PC-3 (cell line): ENCODE measurements around the gene NAV2. TPM values are rescaled to one million over a fixed set of nuclear protein-coding genes. Genes with fewer than 3 reads are reported as not detected.

Experiments
- ATAC-seq: fragments of 200-7000 bp; cut with Tn5 transposase; 2 replicates; pipeline ENCODE4 v1.9.1; 2020; ENCODE audit warnings: mild to moderate bottlenecking, moderate library complexity
- BruUV-seq: library from RNA; stranded (reverse); fragments of 400-500 nt; replicated peaks from 2 replicates; lab custom pipeline; 2021; lab: Mats Ljungman, UMichigan
- CTCF ChIA-PET: fragments of 300-600 bp; sonication (Branson Sonifier 250); formaldehyde crosslinking; loops from one replicate; lab custom pipeline; 2022; ENCODE audit warnings: antibody characterized with exemption; lab: Charles Lee
- POLR2A ChIA-PET: fragments of 300-600 bp; sonication (Branson Sonifier 250); formaldehyde crosslinking; loops from one replicate; lab custom pipeline; 2022; ENCODE audit warnings: antibody characterized with exemption; ENCODE audit not compliant: unreplicated experiment; lab: Charles Lee
- DNase-seq: peaks from one replicate; pipeline ENCODE4 v3.0.0-alpha.2; 2015
- H2AFZ ChIP-seq: fragments of 300-600 bp; sonication (generic); 2 replicates; pipeline ENCODE4 v1.6.0; 2016; ENCODE audit warnings: antibody characterized with exemption, low read length
- H3F3A ChIP-seq: fragments of 300-600 bp; sonication (generic); one replicate; pipeline ENCODE4 v1.6.0; 2017; ENCODE audit warnings: antibody characterized with exemption, low read length, control low read depth, mild to moderate bottlenecking; ENCODE audit not compliant: unreplicated experiment
- H3K27ac ChIP-seq: fragments of 300-600 bp; sonication (generic); 2 replicates; pipeline ENCODE4 v1.5.1; 2016; ENCODE audit warnings: mild to moderate bottlenecking, low read length
- H3K27me3 ChIP-seq: fragments of 300-600 bp; sonication (generic); 2 replicates; pipeline ENCODE4 v1.6.1; 2016; ENCODE audit warnings: low read length, mixed read lengths
- H3K36me3 ChIP-seq: fragments of 300-600 bp; sonication (generic); 2 replicates; pipeline ENCODE4 v1.6.1; 2016; ENCODE audit warnings: low read depth, mixed run types, low read length, mixed read lengths
- H3K4me1 ChIP-seq: fragments of 300-600 bp; sonication (generic); 2 replicates; pipeline ENCODE4 v1.5.1; 2016; ENCODE audit warnings: low read length; ENCODE audit not compliant: insufficient read depth
- H3K4me2 ChIP-seq: fragments of 300-600 bp; sonication (generic); 2 replicates; pipeline ENCODE4 v1.6.0; 2016; ENCODE audit warnings: low read length
- H3K4me3 ChIP-seq: fragments of 300-600 bp; sonication (generic); 2 replicates; pipeline ENCODE4 v1.5.1; 2016; ENCODE audit warnings: mild to moderate bottlenecking, low read length, mixed read lengths
- H3K79me2 ChIP-seq: fragments of 300-600 bp; sonication (generic); 2 replicates; pipeline ENCODE4 v1.6.1; 2017; ENCODE audit warnings: low read length, mixed read lengths
- H3K9ac ChIP-seq: fragments of 300-600 bp; sonication (generic); 2 replicates; pipeline ENCODE4 v1.6.0; 2016; ENCODE audit warnings: mild to moderate bottlenecking, low read length
- H3K9me2 ChIP-seq: fragments of 300-600 bp; sonication (generic); replicated peaks from 2 replicates; pipeline ENCODE4 v1.6.1; 2016; ENCODE audit warnings: mixed run types, low read length, mixed read lengths
- H3K9me3 ChIP-seq: fragments of 300-600 bp; sonication (generic); 2 replicates; pipeline ENCODE4 v1.6.1; 2016; ENCODE audit warnings: low read length, mixed read lengths
- H4K20me1 ChIP-seq: fragments of 300-600 bp; sonication (generic); 2 replicates; pipeline ENCODE4 v1.6.1; 2016; ENCODE audit warnings: low read length, mixed read lengths
- EZH2 ChIP-seq: fragments of 300-600 bp; sonication (generic); IDR thresholded peaks from one replicate; pipeline ENCODE4 v1.6.1; 2017; ENCODE audit warnings: antibody characterized with exemption, mild to moderate bottlenecking, low read length; ENCODE audit not compliant: unreplicated experiment
- EZH2phosphoT487 ChIP-seq: fragments of 300-600 bp; sonication (generic); IDR thresholded peaks from 2 replicates; pipeline ENCODE4 v1.6.1; 2018; ENCODE audit warnings: mild to moderate bottlenecking, antibody characterized with exemption, low read length, borderline replicate concordance
- intact Hi-C: fragments of 100-400 bp; cut with micrococcal nuclease; formaldehyde crosslinking; loops from 2 replicates; pipeline ENCODE4 v1.9.0; 2023
- total RNA-seq: library from RNA; depleted of rRNA; stranded (reverse); fragments of >200 nt; gene quantifications from 2 replicates; pipeline ENCODE4 v1.2.3, GENCODE V29; 2014
- TF ChIP-seq, protein P1 (sequence below): fragments of 300-600 bp; sonication (generic); conservative IDR thresholded peaks from 2 replicates; pipeline ENCODE4 v1.5.1; 2017; ENCODE audit warnings: antibody characterized with exemption, low read depth, mild to moderate bottlenecking, low read length

Gene NAV2
- total RNA-seq, 1 experiment from 2014 or later = 10.4 TPM

DNA sequence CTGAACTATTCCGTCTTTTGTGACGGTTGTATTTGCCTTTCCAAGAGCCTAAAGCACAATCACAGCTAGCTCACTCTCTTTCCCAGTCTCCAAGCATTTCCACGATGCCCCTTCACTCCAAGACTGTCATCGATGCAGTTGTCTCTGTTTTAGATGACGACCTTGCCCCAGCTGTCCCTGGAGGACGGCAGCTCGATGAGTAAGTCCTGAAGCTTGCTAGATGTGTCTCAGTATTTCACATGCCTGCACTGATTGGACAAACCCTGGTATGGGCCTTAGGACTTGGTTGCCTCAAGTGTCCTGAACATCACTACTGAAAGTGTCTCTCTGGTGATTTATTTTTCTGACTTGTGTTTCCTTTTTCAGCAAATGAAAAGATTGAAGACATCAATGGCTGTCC, 129.9 kb downstream of the NAV2 start:
- no peaks in the 10 kb centered on the region for H4K20me1 ChIP-seq
- CTCF ChIA-PET = interaction anchor here (0.5 to 0.6 kb wide), 2 partner anchors 61 to 510 kb away, joined by 6 to 8 read pairs; no protein-coding TSS in a partner anchor
- ATAC-seq = no peak
- H3F3A ChIP-seq = no peaks in the 10 kb centered on the region
- DNase-seq = no peak
- H3K36me3 ChIP-seq = no peaks in the 10 kb centered on the region; the same call in 1 of the 2 replicates
- H2AFZ ChIP-seq = no peak overlapping the region
- POLR2A ChIA-PET = no interaction called here
- H3K9me2 ChIP-seq = no peaks in the 10 kb centered on the region
- no TSS peak for BruUV-seq
- no peak overlapping the region for H3K9ac ChIP-seq
- no peak overlapping the region for H3K4me2 ChIP-seq
- H3K4me3 ChIP-seq = no peak overlapping the region
- TF ChIP-seq EZH2phosphoT487 (no peak), EZH2 (no peak)
- TF ChIP-seq, protein P1, sequence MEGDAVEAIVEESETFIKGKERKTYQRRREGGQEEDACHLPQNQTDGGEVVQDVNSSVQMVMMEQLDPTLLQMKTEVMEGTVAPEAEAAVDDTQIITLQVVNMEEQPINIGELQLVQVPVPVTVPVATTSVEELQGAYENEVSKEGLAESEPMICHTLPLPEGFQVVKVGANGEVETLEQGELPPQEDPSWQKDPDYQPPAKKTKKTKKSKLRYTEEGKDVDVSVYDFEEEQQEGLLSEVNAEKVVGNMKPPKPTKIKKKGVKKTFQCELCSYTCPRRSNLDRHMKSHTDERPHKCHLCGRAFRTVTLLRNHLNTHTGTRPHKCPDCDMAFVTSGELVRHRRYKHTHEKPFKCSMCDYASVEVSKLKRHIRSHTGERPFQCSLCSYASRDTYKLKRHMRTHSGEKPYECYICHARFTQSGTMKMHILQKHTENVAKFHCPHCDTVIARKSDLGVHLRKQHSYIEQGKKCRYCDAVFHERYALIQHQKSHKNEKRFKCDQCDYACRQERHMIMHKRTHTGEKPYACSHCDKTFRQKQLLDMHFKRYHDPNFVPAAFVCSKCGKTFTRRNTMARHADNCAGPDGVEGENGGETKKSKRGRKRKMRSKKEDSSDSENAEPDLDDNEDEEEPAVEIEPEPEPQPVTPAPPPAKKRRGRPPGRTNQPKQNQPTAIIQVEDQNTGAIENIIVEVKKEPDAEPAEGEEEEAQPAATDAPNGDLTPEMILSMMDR = no peak
- H3K27ac ChIP-seq = no peak overlapping the region
- no peaks in the 10 kb centered on the region for H3K4me1 ChIP-seq
- no peaks in the 10 kb centered on the region for H3K9me3 ChIP-seq
- intact Hi-C loops = no loop called here
- no peaks in the 10 kb centered on the region for H3K27me3 ChIP-seq
- H3K79me2 ChIP-seq = no peaks in the 10 kb centered on the region

DNA sequence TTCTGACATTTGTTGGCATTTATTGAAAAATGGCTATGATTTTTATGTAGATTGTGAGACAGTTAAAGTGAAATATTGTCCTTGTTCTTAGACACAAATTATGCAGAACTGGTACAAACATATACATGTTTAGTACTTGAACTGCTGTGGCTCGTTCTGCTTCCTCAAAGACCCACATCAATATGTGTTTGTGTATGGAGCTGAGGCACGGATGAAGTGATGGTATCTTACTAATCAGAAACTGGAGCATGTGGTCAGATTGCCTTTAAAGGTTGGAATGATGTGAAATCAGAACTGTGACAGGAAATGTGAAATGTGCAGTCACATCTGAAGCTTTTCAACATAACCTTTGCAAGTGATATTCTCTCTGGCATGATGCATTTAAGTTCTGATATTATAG, 130.4 kb downstream of the NAV2 start:
- Histone ChIP-seq H3K9ac (no peak overlapping the region), H3K27me3 (no peaks in the 10 kb centered on the region), H3K9me3 (no peaks in the 10 kb centered on the region), H3K4me3 (no peak overlapping the region), H2AFZ (no peak overlapping the region), H3K4me1 (no peaks in the 10 kb centered on the region), H3K79me2 (no peaks in the 10 kb centered on the region), H3K36me3 (no peaks in the 10 kb centered on the region; the same call in 1 of the 2 replicates), H4K20me1 (no peaks in the 10 kb centered on the region), H3K9me2 (no peaks in the 10 kb centered on the region), H3F3A (no peaks in the 10 kb centered on the region), H3K27ac (no peak overlapping the region), H3K4me2 (no peak overlapping the region)
- ChIA-PET CTCF (no interaction called here), POLR2A (no interaction called here)
- ATAC-seq (no peak), DNase-seq (no peak)
- TF ChIP-seq EZH2 (no peak), EZH2phosphoT487 (no peak)
- TF ChIP-seq, protein P1 = no peak
- no TSS peak for BruUV-seq
- intact Hi-C loops = no loop called here

DNA sequence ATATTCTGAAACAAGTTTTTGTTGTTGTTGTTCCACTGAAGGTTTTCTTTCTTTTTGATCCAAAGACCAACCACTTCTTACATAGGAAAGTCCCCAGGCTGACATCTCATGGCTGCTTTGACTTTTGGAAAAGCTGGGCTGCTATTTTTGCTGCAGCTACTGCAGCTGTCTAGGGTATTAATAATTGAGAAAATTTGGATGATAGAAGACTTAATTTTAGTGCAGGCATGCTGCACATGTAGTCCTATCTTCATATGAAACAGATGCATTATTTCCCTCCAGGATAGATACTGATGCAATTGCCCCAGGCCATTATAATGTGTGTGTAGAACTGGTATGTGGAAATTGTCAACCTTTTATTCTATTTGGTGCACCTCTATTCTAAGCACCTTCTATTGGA, 131.4 kb downstream of the NAV2 start:
- H3K4me2 ChIP-seq = no peak overlapping the region
- H4K20me1 ChIP-seq = no peaks in the 10 kb centered on the region
- CTCF ChIA-PET = no interaction called here
- H3F3A ChIP-seq = no peaks in the 10 kb centered on the region
- no peak overlapping the region for H2AFZ ChIP-seq
- TF ChIP-seq, protein P1 = no peak
- TF ChIP-seq EZH2phosphoT487 (no peak), EZH2 (no peak)
- H3K9ac ChIP-seq = no peak overlapping the region
- H3K4me1 ChIP-seq = no peaks in the 10 kb centered on the region
- DNase-seq (no peak), ATAC-seq (no peak)
- no peaks in the 10 kb centered on the region for H3K9me2 ChIP-seq
- no peaks in the 10 kb centered on the region for H3K27me3 ChIP-seq
- no peaks in the 10 kb centered on the region for H3K79me2 ChIP-seq
- POLR2A ChIA-PET = interaction anchor here (0.6 kb wide), 1 partner anchor 133 kb away, joined by 8 read pairs; no protein-coding TSS in a partner anchor
- intact Hi-C loops = no loop called here
- H3K36me3 ChIP-seq = no peaks in the 10 kb centered on the region; the same call in 1 of the 2 replicates
- H3K4me3 ChIP-seq = no peak overlapping the region
- no TSS peak for BruUV-seq
- H3K27ac ChIP-seq = no peak overlapping the region
- H3K9me3 ChIP-seq = no peaks in the 10 kb centered on the region
